ENCODE data around the gene GLRX3.

GRCh38 chr10:130137090-130137448, 878 bp downstream of the GLRX3 start:
- TF ChIP-seq POLR2A (IDR thresholded peaks at IDR 0.05) (no peak), CTCF (IDR thresholded peaks at IDR 0.05 in 4 of 5, conservative IDR thresholded peaks at IDR 0.05 in 1 of 5) (no peak)

Measured in gastrocnemius medialis (tissue), 4 donors.